ENCODE results near the gene PSMD8.

The PSMD8 gene

DNA sequence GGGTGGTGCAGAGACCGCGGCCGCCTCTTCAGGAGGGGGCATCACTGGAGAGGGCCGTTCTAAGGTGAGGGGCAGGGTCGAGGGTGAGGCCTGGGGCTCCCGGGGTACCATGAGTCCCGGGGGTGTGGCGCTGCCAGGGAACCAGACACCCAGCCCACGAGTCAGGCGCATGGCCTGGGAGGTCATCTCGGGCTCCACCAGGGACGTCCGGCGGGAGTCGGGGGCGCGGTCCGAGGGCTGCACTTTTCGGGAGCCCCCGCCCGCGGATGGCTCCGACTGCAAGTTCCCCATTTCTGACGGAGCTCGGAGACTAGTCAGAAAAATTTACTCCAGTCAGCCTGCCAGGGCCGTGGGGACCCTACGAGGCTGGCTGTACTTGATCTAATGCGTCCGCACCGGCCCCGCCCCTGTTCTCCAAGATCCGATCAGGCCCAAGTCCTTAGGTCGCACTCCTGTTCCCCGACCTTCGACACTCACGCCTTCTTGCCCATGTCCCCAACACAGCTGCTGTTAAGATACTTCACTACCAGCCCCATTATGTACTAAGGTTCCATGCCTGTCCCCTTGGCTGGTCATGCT lies 12.7 kb downstream of the PSMD8 start:
- DNase-seq (ENCODE audit: extremely low read depth in 1 of 2, low read depth in 1 of 2), result no peak

DNA sequence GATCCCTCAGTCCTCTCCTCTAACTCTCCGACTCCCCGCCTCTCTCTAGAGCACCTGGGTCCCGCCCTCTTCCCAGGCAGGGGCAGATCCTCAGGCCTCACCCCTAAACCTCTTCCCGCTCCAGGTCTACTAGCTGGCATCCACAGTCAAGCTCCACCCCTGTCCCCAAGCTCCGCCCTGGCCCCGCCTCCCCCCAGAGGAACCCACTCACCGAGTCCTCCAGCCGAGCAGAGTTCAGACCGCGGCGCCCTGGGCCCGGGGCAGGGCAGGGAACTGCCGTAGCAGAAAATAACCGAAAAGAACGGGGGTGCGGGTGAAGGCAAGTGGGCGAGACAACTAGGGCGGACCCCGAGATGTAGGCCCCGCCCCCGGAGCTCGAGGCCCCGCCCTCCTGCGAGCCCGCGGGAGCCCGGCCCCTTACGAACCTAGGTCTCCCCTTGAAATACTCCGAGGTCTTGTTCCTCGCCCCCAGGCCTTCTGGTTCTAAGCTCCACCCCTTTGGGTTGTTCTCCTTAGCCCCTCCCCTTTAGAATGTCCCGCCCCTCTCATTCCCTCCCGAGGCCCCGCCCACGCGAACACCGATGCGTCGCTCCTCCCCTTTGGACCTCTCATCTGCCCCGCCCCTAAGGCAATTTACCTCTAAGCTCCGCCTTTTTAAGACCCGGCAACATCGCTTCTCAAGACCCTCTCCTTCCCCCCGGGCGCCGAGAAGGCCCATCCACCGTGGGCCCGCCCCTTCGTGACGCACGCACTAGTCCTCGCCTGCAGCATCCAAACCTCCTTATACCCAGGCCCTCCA lies 13.4 kb downstream of the PSMD8 start, which contains the start of gene GGN:
GGN (minus strand) TSS at position 485 of the 799 bp plus-strand sequence. CDS start 773 bp downstream, outside the sequence.
- DNase-seq (ENCODE audit: extremely low read depth in 1 of 2, low read depth in 1 of 2), result peak; percentile 36 to 53

DNA sequence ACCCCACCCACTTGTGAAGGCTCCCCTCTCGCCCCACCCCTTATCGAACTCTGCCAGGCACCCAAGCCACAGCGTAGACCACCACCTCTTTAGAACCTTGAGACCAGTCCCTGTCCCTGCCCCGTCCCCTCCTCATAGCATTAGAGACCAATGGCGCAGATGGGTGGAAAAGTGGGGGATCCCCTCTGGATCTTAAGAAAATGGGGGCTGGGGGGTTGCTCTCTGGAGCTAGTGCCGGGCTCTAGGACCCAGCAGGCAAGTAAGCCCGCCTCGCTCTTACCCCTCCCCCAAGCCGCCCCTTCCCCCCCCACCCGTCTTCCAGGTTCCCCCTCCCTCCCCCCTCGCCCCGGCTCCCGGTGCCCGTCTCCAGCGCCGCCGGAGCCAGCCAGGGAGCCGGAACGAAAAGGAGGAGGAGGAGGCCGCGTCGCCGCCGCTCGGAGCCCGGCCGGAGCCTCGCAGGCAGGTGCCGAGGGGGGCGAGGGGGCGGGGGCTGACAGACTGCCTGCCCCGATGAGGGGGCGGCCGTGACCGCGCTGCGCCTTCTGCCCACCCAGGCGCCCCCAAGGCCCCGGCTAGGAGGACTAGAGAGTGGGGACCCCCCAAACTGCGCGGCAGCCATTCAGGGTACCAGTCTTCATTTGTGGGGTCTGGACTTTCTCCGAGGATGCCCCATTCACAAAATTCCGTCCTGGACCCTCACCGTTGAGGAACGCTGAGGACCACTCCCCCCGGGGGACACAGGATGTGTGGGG lies 14.2 kb downstream of the PSMD8 start, which contains the start of gene SPRED3:
SPRED3 (plus strand) TSS at position 349 of the 752 bp plus-strand sequence. CDS start 1,606 bp downstream, outside the sequence.
- no peak for DNase-seq (ENCODE audit: extremely low read depth in 1 of 2, low read depth in 1 of 2)

DNA sequence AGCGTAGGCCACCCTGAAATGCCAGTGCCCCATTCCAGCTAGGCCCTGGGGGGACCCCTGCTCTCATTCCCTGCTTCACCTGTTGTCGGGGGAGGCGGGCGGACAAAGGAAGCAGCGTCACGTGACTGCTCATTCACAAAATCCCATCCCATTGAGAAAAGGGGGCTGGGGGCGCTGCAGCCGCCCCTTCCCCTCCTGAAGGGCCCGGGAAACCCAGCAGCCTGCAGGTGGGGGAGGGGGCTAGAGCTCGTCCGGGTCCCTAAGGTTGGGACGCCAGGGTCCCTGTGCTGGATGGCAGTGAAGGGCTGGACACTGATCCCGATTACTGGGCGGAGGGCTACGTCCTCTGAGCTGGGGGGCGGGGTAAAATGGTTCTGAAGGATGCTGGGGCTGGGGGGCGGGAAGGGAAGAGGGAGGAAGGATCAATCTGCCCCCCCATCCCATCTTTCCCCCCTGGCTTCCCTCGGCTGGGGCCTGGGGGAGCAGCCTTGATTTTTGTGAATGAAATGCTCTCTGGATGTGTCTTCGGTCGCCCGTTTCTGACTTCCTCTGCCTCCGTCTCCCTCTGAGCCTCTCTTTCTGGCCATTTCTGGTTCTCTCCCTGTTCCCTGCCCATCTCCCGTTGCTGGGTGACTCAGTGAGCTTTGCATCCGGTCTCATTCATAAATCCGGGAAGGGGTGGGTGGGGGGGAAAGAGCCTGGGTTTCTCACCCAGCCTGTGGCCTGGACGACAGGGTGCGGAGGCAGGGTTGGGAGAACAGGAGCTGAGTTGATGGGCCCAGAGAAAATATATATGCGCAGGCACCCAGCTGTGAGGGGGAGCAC lies 14.9 kb downstream of the PSMD8 start:
- DNase-seq (ENCODE audit: extremely low read depth in 1 of 2, low read depth in 1 of 2), result no peak

DNA sequence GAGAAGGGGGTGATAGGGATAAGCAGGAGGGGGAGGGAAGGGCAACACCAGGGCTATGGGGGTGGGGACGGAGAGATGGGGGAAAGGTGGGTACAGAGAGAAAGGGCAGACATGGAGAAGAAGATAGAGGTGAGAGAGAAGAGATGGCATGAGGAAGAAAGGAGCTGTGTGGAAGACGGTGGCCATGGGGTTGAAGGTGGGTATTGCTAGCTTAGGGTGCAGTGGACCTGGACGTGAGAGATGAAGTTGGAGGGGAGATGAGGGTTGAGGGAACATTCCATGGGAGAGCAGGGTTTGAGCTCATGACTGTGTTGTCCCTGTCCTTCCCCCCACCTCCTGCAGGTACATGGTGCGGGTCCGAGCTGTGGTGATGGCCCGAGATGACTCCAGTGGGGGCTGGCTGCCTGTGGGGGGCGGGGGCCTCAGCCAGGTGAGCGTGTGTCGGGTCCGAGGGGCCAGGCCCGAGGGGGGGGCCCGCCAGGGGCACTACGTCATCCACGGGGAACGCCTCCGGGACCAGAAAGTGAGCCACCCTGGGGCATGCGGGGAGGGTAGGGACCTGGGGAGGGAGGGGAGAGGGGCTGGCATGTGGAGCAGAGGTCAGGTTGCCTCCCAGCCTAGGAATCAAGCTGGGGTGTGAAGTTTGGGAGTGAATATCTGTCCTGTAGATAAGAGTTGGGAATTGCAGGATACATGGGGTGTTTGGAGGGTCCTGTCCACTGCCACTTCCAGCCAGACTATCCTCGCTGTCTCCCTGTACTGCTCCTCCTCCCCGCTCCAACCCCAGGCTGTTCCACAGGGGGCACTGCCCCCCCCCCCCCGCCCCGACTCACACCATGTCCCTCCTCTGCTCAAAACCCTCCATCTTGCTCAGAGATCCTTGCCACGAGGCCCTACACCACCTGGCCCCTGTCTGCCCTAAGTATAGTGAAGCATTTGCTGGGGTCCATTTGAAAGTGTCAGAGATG lies 15.9 kb downstream of the PSMD8 start:
- DNase-seq (ENCODE audit: extremely low read depth in 1 of 2, low read depth in 1 of 2), result no peak

DNA sequence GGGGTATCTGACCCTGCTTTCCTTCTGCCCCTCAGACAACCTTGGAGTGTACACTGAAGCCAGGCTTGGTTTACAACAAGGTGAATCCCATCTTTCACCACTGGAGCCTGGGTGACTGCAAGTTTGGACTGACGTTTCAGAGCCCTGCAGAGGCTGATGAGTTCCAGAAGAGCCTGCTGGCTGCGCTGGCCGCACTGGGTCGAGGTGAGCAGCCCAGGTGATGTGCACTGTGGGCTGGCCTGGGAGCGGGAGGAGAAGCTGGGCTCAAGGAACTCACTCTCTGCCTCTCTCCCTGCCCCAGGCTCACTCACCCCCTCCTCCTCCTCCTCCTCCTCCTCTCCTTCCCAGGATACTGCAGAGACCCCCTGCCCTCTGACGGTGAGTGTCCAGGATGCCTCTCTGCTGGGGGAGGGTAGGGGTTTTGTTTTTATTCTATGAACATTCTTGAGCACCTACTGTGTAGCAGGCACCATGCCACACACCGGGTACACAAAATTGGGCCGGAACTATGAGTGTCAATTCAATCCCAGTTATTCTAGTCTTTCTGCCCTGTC lies 17.6 kb downstream of the PSMD8 start:
- no peak for DNase-seq (ENCODE audit: extremely low read depth in 1 of 2, low read depth in 1 of 2)

DNA sequence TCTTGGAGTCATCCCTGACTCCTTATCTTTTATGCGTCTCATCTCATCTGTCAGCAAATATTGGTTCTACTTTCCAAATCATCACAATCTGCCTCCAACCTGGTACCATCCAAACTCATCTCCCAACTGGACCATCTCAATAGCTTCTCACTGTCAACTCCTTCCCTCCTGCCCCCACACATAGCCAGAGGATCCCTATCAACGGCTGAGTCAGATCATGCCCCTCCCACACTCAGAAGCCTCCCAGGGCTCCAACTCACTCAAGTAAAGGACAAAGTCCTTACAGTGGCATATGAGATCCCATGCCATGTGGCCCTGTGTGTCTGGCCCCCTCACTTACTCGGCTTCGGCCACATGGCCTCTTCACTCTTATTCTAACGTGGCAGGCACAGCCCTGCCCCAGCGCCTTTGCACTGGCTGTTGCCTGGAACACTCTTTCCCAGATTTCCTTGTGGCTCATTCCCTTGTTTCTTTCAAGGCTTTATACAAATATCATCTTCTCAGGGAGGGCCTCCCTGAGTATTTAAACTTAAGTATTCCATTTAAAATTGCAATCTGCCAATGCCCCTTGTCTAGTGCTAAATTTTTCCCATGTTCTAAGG lies 18.4 kb downstream of the PSMD8 start:
- no peak for DNase-seq (ENCODE audit: extremely low read depth in 1 of 2, low read depth in 1 of 2)

DNA sequence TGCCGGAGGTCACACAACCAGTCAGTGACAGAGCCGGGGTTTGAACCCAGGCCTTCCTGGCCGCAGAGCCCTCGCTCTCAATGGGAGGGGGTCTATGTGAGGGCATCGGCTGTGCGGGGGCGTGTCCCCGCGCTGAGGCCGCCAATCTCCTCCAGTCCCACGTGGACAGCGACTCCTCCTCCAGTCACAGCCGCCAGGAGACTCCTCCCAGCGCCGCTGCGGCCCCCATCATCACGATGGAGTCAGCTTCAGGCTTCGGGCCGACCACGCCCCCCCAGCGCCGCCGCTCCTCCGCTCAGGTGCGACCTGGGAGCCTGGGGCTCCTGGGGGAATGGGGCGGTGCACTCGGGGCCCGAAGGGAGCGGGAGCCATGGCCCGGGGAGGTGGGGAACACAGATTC lies 20.1 kb downstream of the PSMD8 start:
- peak in 1 of 2 donors; percentile 33 for DNase-seq (ENCODE audit: extremely low read depth in 1 of 2, low read depth in 1 of 2)

DNA sequence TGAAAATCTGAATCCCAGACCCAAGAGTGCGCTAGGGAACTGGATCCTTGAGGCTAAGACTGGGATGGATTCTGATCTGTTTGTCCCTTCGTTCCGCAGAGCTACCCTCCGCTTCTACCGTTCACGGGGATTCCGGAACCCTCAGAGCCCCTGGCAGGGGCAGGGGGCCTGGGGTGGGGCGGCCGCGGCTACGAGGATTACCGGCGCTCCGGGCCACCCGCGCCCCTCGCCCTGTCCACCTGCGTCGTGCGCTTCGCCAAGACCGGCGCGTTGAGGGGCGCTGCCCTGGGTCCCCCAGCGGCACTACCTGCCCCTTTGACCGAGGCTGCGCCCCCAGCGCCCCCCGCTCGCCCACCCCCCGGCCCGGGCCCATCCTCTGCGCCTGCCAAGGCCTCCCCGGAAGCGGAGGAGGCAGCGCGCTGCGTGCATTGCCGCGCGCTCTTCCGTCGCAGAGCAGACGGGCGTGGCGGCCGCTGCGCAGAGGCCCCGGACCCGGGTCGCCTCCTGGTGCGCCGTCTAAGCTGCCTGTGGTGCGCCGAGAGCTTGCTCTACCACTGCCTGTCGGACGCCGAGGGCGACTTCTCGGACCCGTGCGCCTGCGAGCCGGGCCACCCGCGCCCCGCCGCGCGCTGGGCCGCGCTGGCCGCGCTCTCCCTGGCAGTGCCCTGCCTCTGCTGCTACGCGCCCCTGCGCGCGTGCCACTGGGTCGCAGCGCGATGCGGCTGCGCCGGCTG lies 21.2 kb downstream of the PSMD8 start:
- no peak for DNase-seq (ENCODE audit: extremely low read depth in 1 of 2, low read depth in 1 of 2)

DNA sequence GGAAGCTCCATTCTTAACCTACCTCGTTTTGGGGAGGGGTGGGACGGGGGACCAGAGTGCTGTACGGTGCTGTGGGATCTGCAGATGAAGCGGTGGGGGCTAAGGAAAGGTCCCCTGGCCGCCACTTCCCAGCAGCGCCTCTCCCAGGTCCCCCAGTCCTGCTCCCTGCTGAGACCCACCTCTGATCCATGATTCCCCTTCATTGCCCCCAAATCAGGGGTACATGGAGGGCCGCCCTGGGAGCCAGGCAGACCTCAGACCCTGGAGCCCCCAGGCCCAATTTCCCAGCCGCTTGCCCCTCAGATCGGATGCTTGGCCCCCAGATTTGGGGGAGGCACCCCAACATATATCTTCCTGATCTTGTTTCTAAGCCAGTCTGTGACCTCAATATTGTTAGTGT lies 24.7 kb downstream of the PSMD8 start:
- no peak for DNase-seq (ENCODE audit: extremely low read depth in 1 of 2, low read depth in 1 of 2)

DNA sequence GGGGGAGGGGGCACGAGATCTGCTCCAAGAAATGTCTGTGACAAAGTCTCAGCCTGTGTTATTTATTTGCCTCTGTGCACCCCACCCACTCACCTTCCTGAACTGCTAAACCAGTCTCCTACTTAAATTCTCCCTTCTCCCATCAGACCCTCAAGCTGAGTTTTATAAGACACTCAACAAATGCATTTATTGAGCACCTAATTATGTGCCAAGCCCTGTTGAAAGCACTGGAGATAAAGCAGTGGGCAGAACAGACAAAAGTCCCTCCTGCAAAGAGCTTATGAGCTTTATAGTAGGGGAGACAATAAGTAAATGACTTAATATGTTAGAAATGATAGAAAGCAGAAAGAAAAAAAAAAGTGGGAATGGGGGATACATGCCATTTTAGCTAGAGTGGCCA lies 25.2 kb downstream of the PSMD8 start:
- no peak for DNase-seq (ENCODE audit: extremely low read depth in 1 of 2, low read depth in 1 of 2)

DNA sequence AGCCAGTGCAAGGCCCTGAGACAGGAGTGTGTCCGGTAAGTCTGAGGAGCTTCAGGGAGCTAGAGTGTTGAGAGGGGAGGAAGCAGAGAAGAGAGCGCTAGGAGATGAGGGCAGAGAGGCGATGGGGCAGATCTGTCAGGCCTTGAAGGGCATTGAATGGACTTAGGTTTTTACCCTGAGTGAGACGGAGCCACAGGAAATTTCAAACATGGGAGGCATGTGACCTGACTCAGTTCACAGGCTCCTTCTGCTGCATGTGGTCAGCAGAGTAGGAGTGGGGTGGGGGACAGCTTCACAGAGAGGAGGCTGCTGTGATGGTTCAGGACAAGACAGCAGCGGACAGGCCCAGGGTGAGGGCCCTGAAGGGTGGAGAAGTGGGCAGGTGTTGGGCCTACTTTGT lies 26.0 kb downstream of the PSMD8 start:
- no peak for DNase-seq (ENCODE audit: extremely low read depth in 1 of 2, low read depth in 1 of 2)

DNA sequence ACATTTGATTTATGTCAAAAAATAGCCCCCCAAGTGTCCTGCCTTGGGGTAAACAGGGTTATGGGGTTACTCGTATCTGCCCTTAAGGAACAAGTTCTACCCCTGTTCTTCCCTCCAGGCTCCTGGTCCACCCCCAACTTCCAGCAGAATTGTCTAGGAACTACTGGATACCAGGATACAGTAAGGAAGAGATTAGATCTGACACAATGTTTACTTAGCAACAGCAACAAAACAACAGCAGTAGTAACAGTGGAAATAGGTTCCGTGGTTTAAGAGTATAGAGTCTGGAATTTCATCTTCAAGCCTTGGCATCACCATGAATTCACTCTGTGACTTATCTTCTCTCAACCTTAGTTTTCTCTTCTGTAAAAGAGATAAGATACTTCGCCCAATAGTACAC lies 26.8 kb downstream of the PSMD8 start:
- DNase-seq (ENCODE audit: extremely low read depth in 1 of 2, low read depth in 1 of 2), result no peak

DNA sequence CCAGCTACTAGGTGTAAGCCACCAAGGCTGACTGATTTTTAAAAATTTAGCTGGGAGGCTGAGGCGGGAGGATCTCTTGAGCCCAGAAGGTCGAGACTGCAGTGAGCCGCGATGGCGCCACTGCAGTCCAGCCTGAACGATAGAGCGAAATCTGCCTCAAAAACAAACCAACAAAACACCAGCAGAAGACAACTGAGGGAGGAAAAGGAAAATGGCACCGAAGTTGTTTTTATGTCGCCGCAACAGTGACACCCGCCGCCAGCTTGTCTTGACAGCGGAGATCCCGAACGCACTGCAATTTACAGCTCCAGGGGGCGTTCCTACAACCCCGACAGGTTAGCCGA lies 28.2 kb downstream of the PSMD8 start:
- no peak for DNase-seq (ENCODE audit: extremely low read depth in 1 of 2, low read depth in 1 of 2)

DNA sequence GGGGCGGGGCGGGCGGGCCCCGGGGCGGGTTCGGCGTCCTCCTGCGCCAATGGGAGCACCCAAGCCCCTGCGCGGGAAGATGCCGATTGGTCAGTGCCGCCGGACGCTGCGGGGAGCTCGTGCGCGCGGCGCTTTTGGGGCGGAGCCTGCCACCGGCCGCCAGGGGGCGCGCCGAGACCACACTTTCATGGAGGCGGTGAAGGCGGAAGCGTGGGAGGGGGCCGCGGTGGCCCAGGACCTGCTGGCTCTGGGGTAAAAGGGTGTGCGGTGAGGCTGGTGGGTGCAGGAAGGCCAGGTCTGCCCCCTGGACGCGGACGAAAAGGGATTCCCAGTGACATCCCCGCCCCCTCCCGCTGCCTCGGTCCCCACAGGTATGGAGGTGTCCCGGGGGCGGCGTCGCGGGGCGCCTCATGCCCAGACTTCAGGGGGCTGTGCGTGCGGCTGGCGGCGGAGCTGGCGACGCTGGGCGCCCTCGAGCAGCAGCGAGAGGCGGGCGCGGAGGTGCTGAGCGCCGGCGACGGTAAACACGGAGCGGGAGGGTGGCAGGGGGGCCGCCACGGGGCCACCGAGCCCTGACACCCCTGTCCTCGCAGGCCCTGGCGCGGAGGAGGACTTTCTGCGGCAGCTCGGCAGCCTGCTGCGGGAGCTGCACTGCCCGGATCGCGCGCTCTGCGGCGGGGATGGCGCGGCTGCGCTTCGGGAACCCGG lies 28.8 kb downstream of the PSMD8 start, which contains the start of gene FAM98C:
FAM98C (plus strand) TSS at position 127 of the 708 bp plus-strand sequence; CDS start at position 188, 61 bp downstream.
- DNase-seq (ENCODE audit: extremely low read depth in 1 of 2, low read depth in 1 of 2), result peak; percentile 94 to 96

DNA sequence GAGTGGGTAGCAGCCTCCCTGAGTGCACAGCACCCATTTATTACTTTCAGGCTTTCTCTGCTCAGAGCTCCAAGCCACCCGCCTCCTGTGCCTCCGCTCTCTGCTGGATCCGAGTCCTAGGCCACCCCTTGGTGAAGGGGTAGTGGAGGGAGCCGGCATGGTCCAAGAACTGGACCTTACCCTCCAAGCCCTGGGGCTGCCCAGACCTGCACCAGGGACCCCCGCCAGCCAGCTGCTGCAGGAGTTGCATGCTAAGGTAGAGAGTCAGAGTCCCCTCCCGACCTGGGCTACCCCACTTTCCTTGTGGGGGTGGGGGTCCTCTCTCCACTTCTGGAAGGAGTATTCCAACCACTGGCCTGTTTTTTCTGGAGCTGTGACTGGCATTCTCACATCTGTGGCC lies 30.5 kb downstream of the PSMD8 start:
- no peak for DNase-seq (ENCODE audit: extremely low read depth in 1 of 2, low read depth in 1 of 2)

DNA sequence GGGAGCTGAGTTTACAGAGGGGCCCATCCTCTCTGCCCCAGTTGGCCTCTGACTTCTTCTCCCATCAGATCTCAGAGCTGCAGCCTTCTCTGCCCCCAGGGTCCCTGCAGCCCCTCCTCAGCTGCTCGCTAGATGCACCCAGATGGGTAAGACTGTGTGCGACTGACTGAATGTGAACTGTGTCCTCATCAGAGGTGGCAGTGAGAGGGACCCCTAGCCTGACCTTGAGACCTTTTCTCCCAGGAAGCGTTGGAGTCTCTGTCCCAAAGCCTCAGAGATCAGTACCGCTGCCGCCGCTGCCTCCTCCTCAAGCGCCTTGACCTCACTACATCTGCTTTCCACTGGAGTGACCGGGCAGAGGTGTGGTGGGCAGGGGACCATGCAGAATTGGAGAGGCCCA lies 30.9 kb downstream of the PSMD8 start:
- no peak for DNase-seq (ENCODE audit: extremely low read depth in 1 of 2, low read depth in 1 of 2)

Measured in activated CD8-positive, alpha-beta memory T cell treated with anti-CD3 and anti-CD28 coated beads for 1 hour (primary cell).